Esophagus squamous epithelium (tissue), 5 donors: ENCODE measurements around the gene OR5M10. TPM values are rescaled to one million over a fixed set of nuclear protein-coding genes. Genes with fewer than 3 reads are reported as not detected.

Experiments
- DNase-seq: peaks from one replicate; lab custom pipeline; 2025; lab: John Stamatoyannopoulos, UW
- H3K27ac ChIP-seq, 4 donors: fragments of 200-600 bp; sonication (generic); one replicate each; pipeline ENCODE4 v1.5.1; 2016 to 2019; ENCODE audit warnings: mild to moderate bottlenecking in 1 of 4
- H3K27me3 ChIP-seq, 4 donors: fragments of 200-600 bp; sonication (generic); 1 replicate in 3 of 4; 2 replicates in 1 of 4; pipeline versions ENCODE4 v1.5.1 to v1.6.0; 2017 to 2021; ENCODE audit warnings: antibody characterized with exemption in 1 of 4
- H3K36me3 ChIP-seq, 3 donors: fragments of 200-600 bp; sonication (generic); one replicate each; pipeline ENCODE4 v1.5.1; 2016 to 2019
- H3K4me1 ChIP-seq, 3 donors: fragments of 200-600 bp; sonication (generic); one replicate each; pipeline ENCODE4 v1.5.1; 2017 to 2019
- H3K4me3 ChIP-seq, 4 donors: fragments of 200-600 bp; sonication (generic); 1 replicate in 3 of 4; 2 replicates in 1 of 4; pipeline ENCODE4 v1.5.1; 2016 to 2019; ENCODE audit warnings: mild to moderate bottlenecking in 2 of 4, moderate library complexity in 1 of 4
- H3K9me3 ChIP-seq, 3 donors: fragments of 200-600 bp; sonication (generic); one replicate each; pipeline ENCODE4 v1.5.1; 2016 to 2019
- POLR2A ChIP-seq, 4 donors: fragments of 450-650 bp; IDR thresholded peaks; one replicate each; pipeline ENCODE4 v1.6.1; 2017; ENCODE audit warnings: antibody characterized with exemption in 4 of 4, mild to moderate bottlenecking in 4 of 4, moderate library complexity in 3 of 4
- WGBS, 2 donors: methylation state at CpG; one replicate each; pipeline ENCODE4 v1.1.5; 2018; 5-methylcytosine and 5-hydroxymethylcytosine counted together
- intact Hi-C: fragments of 100-400 bp; cut with DNase I; formaldehyde crosslinking; loops from one replicate; pipeline ENCODE4 v1.15.0; 2022
- total RNA-seq, 4 donors: library from RNA; depleted of rRNA; stranded (reverse); fragments of >200 nt; gene quantifications; one replicate each; pipeline ENCODE4 v1.1.0, GENCODE V29; 2016
- TF ChIP-seq, protein P1 (sequence below), 6 experiments: fragments of 450-650 bp in 4 of 6; fragments of 200-600 bp in 2 of 6; sonication (generic) in 2 of 6; IDR thresholded peaks; one replicate each; pipeline ENCODE4 v1.5.1; 2016 to 2019; ENCODE audit warnings: antibody characterized with exemption in 6 of 6, mild to moderate bottlenecking in 4 of 6, moderate library complexity in 4 of 6
- donor health status: DM: yes; HTN: yes; CAD: no.

Gene OR5M10
- total RNA-seq, 4 donors from 2014 or later, result not detected

DNA sequence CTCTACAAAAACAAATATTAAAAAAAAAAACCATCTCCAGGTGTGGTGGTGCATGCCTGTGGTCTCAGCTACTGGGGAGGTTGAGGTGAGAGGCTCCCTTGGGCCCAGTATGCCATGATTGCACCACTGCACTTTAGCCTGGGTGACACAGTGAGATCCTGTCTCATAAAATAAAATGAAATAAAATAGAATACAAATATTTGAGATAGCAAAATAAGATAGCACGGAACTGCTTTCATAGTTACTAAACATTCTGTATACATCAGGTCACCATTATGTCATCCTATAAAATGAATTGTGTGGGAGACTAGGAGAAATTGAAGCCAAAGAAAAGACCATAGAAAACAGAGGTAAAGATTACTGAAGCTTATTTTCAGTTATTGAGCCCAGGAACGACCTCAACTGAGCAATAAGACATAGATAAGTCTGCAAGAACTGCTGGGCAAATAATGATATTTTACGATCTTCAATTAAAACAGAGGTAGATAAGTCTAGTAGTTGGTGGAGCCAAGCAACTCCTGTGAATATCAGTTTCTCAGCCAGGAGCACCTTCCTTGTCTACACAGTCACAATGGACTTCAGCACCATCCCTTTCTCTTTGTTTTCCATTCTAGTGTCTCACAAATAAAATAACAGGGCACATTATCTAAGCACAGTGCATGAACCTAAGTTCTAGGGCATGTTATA lies 44.3 kb downstream of the OR5M10 start:
- Histone ChIP-seq H3K9me3 (no peaks in the 10 kb centered on the region), H3K4me3 (no peak overlapping the region), H3K27ac (no peak overlapping the region), H3K36me3 (no peaks in the 10 kb centered on the region), H3K4me1 (no peaks in the 10 kb centered on the region), H3K27me3 (no peaks in the 10 kb centered on the region)
- WGBS, 2 donors, result 58 to 61% methylated on average over 3 of the region's 3 CpGs
- no peak for TF ChIP-seq POLR2A (IDR thresholded peaks at IDR 0.05)
- TF ChIP-seq, protein P1, sequence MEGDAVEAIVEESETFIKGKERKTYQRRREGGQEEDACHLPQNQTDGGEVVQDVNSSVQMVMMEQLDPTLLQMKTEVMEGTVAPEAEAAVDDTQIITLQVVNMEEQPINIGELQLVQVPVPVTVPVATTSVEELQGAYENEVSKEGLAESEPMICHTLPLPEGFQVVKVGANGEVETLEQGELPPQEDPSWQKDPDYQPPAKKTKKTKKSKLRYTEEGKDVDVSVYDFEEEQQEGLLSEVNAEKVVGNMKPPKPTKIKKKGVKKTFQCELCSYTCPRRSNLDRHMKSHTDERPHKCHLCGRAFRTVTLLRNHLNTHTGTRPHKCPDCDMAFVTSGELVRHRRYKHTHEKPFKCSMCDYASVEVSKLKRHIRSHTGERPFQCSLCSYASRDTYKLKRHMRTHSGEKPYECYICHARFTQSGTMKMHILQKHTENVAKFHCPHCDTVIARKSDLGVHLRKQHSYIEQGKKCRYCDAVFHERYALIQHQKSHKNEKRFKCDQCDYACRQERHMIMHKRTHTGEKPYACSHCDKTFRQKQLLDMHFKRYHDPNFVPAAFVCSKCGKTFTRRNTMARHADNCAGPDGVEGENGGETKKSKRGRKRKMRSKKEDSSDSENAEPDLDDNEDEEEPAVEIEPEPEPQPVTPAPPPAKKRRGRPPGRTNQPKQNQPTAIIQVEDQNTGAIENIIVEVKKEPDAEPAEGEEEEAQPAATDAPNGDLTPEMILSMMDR (IDR thresholded peaks at IDR 0.05), result no peak
- no peak for DNase-seq
- intact Hi-C loops, result no loop called here

DNA sequence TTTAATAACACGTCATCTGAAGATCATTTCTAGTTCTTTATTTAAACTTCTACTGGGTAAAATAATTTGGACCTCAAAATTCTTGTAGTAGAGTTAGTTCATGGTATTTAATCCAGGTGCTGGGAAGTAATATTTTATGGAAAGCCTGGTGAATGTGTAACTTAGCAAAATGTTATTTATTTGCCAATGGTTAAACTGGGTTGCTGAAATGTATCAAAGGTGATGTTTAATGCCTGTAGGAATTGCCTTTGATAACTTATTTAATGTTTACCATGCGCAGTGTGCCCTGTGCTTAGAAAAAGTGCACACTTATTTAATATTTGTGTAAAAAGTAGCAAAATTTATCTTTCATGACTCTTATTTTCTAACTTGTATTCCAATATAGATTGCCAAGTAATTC lies 45.7 kb downstream of the OR5M10 start:
- no peaks in the 10 kb centered on the region for H3K9me3 ChIP-seq
- TF ChIP-seq, protein P1 (IDR thresholded peaks at IDR 0.05), result no peak
- TF ChIP-seq POLR2A (IDR thresholded peaks at IDR 0.05), result no peak
- intact Hi-C loops, result no loop called here
- no peak overlapping the region for H3K4me3 ChIP-seq
- H3K27ac ChIP-seq, result no peak overlapping the region
- no peaks in the 10 kb centered on the region for H3K36me3 ChIP-seq
- H3K4me1 ChIP-seq, result no peaks in the 10 kb centered on the region
- WGBS, 2 donors, result 73 to 81% methylated on average over 2 of the region's 2 CpGs
- no peak for DNase-seq
- H3K27me3 ChIP-seq, result no peaks in the 10 kb centered on the region

Other genes starting within 250 kb of the OR5M10 start
- gene OR8K1, start 231.7 kb downstream of the OR5M10 start, total RNA-seq, result not detected
- gene OR8J1, start 223.4 kb downstream of the OR5M10 start, total RNA-seq, result not detected
- not detected for gene OR8U1, start 202.1 kb downstream of the OR5M10 start, total RNA-seq
- gene OR5AL1, start 165.0 kb downstream of the OR5M10 start, total RNA-seq, result not detected
- not detected for gene OR5M3, start 104.4 kb downstream of the OR5M10 start, total RNA-seq
- not detected for gene OR5M8, start 86.4 kb downstream of the OR5M10 start, total RNA-seq
- gene OR5M11, start 34.5 kb downstream of the OR5M10 start, total RNA-seq, result not detected
- not detected for gene OR5M1, start 37.2 kb upstream of the OR5M10 start, total RNA-seq
- gene OR5AP2, start 64.7 kb upstream of the OR5M10 start, total RNA-seq, result not detected
- not detected for gene OR5AR1, start 86.0 kb upstream of the OR5M10 start, total RNA-seq
- not detected for gene OR9G1, start 121.4 kb upstream of the OR5M10 start, total RNA-seq
- gene OR9G4, start 171.0 kb upstream of the OR5M10 start, total RNA-seq, result not detected